ENCODE measurements around the gene POLD1.

GRCh38 chr19:50378863-50379236 lies 5.3 kb upstream of the POLD1 start:
- TF ChIP-seq CTCF (conservative IDR thresholded peaks at IDR 0.05; ENCODE audit: low read depth, low read length) (no peak), EZH2 (IDR thresholded peaks at IDR 0.05; ENCODE audit: borderline replicate concordance, low read depth, low read length, poor library complexity, severe bottlenecking) (no peak)

Data from A673 (cell line).